Parathyroid adenoma (tissue), 2 donors: ENCODE results near the gene GPR18.
A peak's percentile ranks its signal among the peaks of the same experiment; 100 is the strongest.

Experiments
- H2AFZ ChIP-seq: fragments of 300-600 bp; sonication (generic); one replicate; pipeline ENCODE4 v1.7.0; 2017; ENCODE audit warnings: antibody characterized with exemption, mild to moderate bottlenecking
- H3K27ac ChIP-seq: fragments of 300-600 bp; sonication (generic); one replicate; pipeline ENCODE4 v1.7.0; 2017
- H3K27me3 ChIP-seq: fragments of 300-600 bp; sonication (generic); one replicate; pipeline ENCODE4 v1.7.0; 2017; ENCODE audit warnings: low read length; ENCODE audit not compliant: control insufficient read depth, insufficient read depth
- H3K36me3 ChIP-seq: fragments of 300-600 bp; sonication (generic); one replicate; pipeline ENCODE4 v1.7.0; 2017; ENCODE audit warnings: low read length; ENCODE audit not compliant: control insufficient read depth, insufficient read depth
- H3K4me1 ChIP-seq: fragments of 300-600 bp; sonication (generic); one replicate; pipeline ENCODE4 v1.7.0; 2017; ENCODE audit warnings: control low read depth
- H3K4me2 ChIP-seq: fragments of 300-600 bp; sonication (generic); one replicate; pipeline ENCODE4 v1.7.0; 2017; ENCODE audit warnings: low read length
- H3K4me3 ChIP-seq: fragments of 300-600 bp; sonication (generic); one replicate; pipeline ENCODE4 v1.7.0; 2017; ENCODE audit warnings: low read depth, low read length
- H3K79me2 ChIP-seq: fragments of 300-600 bp; sonication (generic); one replicate; pipeline ENCODE4 v1.7.0; 2017; ENCODE audit warnings: control low read depth
- H3K9ac ChIP-seq: fragments of 300-600 bp; sonication (generic); one replicate; pipeline ENCODE4 v1.7.0; 2017; ENCODE audit warnings: mild to moderate bottlenecking
- H3K9me3 ChIP-seq: fragments of 300-600 bp; sonication (generic); one replicate; pipeline ENCODE4 v1.7.0; 2017; ENCODE audit warnings: low read length; ENCODE audit not compliant: control insufficient read depth
- CTCF ChIP-seq: fragments of 300-600 bp; sonication (generic); IDR thresholded peaks from one replicate; pipeline ENCODE4 v1.7.0; 2017; ENCODE audit warnings: antibody characterized with exemption, mild to moderate bottlenecking
- donor health status: primary hyperparathyroidism.

The GPR18 gene

GRCh38 chr13:99218545-99218944 is 39.6 kb downstream of the GPR18 start:
- Histone ChIP-seq H3K79me2 (peaks cover 8% of the 10 kb centered on the region), H3K27me3 (no peaks in the 10 kb centered on the region), H3K4me1 (no peaks in the 10 kb centered on the region), H2AFZ (no peak overlapping the region), H3K9ac (no peak overlapping the region), H3K27ac (no peak overlapping the region), H3K4me3 (no peak overlapping the region), H3K36me3 (peaks cover 3% of the 10 kb centered on the region), H3K9me3 (no peaks in the 10 kb centered on the region), H3K4me2 (no peak overlapping the region)
- no peak for TF ChIP-seq CTCF

GRCh38 chr13:99218126-99218525 is 40.1 kb downstream of the GPR18 start:
- no peak for TF ChIP-seq CTCF
- Histone ChIP-seq H3K27ac (no peak overlapping the region), H3K9me3 (no peaks in the 10 kb centered on the region), H3K79me2 (peaks cover 8% of the 10 kb centered on the region), H3K9ac (no peak overlapping the region), H3K4me2 (no peak overlapping the region), H2AFZ (no peak overlapping the region), H3K4me3 (no peak overlapping the region), H3K36me3 (peaks cover 2% of the 10 kb centered on the region), H3K27me3 (no peaks in the 10 kb centered on the region), H3K4me1 (no peaks in the 10 kb centered on the region)

- no peaks in the 10 kb centered on the region for H3K27me3 ChIP-seq
- H3K79me2 ChIP-seq: peaks cover 6% of the 10 kb centered on the region
- TF ChIP-seq CTCF: no peak
- no peak overlapping the region for H3K4me3 ChIP-seq
- no peaks in the 10 kb centered on the region for H3K4me1 ChIP-seq
- no peaks in the 10 kb centered on the region for H3K9me3 ChIP-seq
- no peak overlapping the region for H3K27ac ChIP-seq
- H2AFZ ChIP-seq: no peak overlapping the region
- H3K4me2 ChIP-seq: no peak overlapping the region
- no peaks in the 10 kb centered on the region for H3K36me3 ChIP-seq
- H3K9ac ChIP-seq: no peak overlapping the region
These were observed 40.6 kb downstream of the GPR18 start for GRCh38 chr13:99217461-99218110.

GRCh38 chr13:99215184-99215830 is 42.9 kb downstream of the GPR18 start:
- Histone ChIP-seq H3K79me2 (peaks cover 9% of the 10 kb centered on the region), H3K27me3 (no peaks in the 10 kb centered on the region), H3K9ac (no peak overlapping the region), H3K4me2 (peak overlapping the region; percentile 36), H2AFZ (no peak overlapping the region), H3K4me1 (no peaks in the 10 kb centered on the region), H3K9me3 (no peaks in the 10 kb centered on the region), H3K27ac (no peak overlapping the region), H3K36me3 (no peaks in the 10 kb centered on the region), H3K4me3 (peak overlapping the region; percentile 14)
- TF ChIP-seq CTCF: no peak

- Histone ChIP-seq H3K27me3 (no peaks in the 10 kb centered on the region), H3K79me2 (peaks cover 9% of the 10 kb centered on the region), H2AFZ (no peak overlapping the region), H3K9me3 (no peaks in the 10 kb centered on the region), H3K36me3 (no peaks in the 10 kb centered on the region), H3K9ac (no peak overlapping the region), H3K4me1 (no peaks in the 10 kb centered on the region), H3K4me3 (no peak overlapping the region), H3K4me2 (no peak overlapping the region), H3K27ac (no peak overlapping the region)
- TF ChIP-seq CTCF: no peak
These were observed 43.4 kb downstream of the GPR18 start for GRCh38 chr13:99214731-99215130.
